GM21723 (cell line): ENCODE measurements around the gene ADAM15.

Source experiments
- ATAC-seq: cut with Tn5 transposase; IDR thresholded peaks from one replicate; pipeline ENCODE4 v1.9.1; 2021; ENCODE audit warnings: mild to moderate bottlenecking, moderate library complexity; ENCODE audit not compliant: unreplicated experiment

The ADAM15 gene

DNA sequence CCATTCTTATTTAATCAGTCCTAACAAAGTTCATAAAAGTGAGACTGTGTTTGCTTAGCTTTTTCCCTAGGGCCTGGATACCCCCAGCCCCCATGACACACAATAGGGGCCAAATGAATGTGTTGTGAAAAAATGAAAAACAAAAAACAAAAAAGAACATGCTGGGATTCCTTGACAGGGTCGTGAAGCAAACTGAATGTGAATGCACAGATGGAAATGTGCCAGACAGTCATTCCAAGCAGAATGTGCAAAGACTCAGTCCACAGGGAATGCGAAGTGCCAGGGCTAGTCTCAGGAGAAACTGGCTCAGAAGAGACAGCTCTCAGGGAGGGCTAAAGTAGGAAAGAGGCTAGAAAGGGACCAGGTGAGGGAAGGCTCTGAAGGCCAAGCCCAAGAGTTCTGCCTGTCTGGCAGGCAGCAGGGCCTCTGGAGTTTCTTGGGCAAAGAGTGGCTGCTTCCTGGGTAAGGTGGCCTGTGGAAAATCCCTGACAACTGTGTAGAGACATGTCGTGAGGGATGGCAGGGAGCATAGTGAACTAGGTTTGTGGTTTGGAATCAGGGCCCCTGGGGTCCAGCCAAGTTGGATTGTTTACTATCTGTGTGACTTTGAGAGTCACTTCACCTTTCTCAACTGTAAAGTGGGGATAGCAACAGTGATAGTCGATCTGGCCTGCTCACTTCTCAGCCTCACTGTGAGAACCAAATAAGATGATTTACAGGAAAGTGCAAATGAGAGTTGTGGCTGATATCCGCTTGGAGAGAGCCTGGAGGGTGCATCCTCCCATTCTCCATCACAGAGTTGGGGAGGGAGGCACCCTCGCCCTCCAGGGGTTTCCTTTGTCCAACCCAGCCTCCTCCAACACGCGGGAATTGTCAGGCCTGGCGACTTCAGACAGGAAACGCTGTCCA, 1.2 kb upstream of the ADAM15 start:
- no peak for ATAC-seq

DNA sequence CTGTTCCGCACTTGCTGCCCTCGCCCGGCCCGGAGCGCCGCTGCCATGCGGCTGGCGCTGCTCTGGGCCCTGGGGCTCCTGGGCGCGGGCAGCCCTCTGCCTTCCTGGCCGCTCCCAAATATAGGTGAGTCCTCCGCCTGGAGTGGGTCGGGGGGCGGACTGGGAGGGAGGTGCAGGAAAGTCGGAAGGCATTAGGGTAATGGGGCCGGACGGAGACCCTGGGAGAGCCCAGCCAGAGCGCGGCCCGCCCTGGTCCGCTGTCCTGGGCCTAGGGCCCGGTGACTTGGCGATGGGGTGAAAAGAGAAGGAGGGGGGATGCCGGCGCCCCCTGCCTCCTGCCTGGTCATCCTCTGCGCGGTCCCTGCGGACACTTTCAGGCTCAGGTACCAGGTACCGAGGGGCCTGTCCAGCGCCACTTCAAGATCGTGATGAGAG, 243 bp downstream of the ADAM15 start:
- no peak for ATAC-seq

DNA sequence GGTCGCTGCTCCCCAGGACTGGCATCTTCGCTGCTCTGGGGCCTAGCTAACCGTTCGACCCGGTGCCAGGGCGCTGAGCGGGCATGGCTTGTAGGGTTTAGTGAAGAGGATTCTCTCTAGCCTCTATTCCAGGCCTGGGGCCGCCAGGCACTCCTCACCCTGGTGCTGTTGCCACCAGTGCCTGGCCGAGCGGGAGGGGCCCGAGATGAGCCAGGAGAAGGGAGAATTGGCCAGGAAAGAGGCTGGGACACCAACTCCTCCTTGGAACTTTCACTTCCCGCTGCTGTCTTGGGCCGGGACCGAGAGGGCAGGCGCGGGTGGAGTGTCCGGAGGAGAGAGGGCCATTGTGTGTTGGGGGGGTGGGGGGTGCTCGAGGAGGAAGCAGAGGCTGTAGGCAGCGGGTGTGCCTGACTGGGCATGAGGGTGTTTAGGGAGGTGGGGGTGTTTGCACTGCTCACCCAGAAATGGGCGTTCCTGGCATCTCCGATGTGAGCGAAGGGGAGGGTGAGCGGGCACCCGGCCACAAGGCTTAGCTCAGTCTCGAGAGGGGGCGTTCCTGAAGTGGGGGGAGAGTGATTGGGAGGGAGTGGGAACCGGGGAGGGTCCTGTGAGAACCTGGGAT, 772 bp downstream of the ADAM15 start:
- no peak for ATAC-seq

DNA sequence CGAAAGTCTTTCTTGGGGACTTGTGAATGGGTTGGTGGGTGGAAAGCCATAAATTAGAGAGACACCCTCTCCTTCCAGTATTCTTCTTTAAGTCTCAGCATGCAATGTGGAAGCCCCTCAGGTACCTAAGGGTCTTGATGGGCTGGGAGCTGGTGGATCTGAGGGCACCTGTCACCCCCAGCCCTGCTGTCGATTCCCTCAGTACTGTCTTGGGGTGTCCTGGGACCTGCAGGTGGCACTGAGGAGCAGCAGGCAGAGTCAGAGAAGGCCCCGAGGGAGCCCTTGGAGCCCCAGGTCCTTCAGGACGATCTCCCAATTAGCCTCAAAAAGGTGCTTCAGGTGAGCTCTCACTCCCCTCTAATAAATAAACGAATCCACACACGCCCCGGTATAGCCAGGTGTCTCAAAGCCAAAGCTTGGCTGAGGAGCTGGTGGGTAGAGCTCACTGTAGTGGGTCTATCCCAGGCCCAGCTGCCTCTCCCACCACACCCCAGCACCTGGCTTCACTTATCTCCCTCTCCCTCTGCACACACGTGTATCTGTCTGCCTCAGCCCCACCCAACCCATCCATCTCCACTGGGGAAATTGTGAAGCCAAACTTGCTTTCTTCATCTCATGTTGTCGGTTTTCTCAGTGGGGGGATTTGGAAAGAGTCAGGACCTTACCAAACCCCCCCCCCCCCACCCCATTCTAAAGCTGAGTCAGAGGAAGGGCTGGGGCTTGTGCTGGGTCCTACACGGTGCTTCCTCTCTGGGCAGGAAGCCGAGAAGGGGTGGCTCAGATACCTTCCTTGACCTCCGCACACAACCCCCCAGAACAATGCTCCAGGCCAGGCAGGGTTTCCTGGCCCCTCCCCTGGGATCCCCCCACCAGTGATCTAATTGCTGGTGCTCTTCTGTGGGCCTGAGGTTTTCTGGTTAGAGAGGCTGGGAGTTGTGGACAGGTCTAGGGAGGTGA, 1.6 kb downstream of the ADAM15 start:
- ATAC-seq: no peak

DNA sequence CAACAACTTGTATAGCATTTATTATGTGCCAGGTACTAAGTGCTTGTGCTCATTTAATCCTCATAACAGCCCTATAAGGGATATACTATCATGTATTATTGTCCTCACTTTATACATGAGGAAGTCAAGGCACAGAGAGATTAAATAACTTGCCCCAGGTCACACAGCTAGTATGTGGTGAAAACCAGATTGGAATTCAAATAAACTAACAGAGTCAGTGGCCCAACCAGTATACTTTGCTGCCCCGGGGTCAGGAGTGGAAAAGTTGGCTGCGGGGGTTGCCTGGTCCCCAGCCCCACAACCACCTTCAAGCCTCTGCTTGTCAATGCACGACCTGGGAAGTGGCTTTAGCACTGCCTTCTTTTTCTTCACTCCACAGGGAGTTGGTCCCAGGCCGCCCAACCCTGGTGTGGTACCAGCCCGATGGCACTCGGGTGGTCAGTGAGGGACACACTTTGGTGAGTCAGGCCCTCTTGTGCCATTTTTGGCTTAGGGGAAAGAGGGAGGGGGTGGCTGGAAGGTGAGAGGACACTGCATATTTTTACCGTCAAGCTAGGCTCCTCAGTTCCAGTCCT, 2.5 kb downstream of the ADAM15 start:
- ATAC-seq: no peak

DNA sequence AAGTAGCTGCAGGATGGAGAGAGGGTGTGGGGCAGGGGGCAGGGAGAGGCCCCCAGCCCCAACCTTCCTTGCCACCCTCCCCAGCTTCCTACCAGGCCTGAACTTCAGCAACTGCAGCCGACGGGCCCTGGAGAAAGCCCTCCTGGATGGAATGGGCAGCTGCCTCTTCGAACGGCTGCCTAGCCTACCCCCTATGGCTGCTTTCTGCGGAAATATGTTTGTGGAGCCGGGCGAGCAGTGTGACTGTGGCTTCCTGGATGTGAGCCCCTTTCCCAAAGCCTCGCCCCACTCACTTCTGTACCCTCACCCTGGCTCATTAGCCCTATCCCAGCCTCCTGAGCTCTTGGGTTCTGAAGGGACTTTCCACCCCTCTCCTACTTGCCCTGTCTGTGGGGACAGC, 6.0 kb downstream of the ADAM15 start:
- no peak for ATAC-seq

DNA sequence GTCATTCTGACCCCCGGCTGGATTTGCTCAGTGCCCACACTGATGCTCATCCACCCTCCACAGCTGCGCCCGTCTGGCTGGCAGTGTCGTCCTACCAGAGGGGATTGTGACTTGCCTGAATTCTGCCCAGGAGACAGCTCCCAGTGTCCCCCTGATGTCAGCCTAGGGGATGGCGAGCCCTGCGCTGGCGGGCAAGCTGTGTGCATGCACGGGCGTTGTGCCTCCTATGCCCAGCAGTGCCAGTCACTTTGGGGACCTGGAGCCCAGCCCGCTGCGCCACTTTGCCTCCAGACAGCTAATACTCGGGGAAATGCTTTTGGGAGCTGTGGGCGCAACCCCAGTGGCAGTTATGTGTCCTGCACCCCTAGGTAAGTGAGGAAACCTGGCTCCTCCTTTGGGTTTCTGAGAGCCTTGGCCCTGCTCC, 6.7 kb downstream of the ADAM15 start:
- no peak for ATAC-seq

DNA sequence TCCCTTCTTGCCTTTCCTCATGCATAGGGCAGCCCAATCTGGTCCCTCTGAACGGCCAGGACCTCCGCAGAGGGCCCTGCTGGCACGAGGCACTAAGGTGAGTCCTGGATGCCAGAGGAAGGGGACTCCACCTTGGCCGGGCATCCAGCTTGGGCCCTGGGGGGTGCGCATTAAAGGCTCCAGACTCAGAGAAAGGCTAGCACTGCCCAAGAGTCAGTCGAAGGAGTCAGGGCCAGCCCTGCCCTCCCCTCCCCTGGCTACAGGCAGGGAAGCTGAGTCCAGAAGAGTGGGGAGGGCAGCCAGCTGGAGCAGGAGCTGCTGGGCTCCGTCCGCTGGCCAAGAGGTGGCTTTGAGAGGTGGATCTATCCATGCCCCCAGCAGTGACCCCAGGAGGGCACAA, 9.6 kb downstream of the ADAM15 start:
- no peak for ATAC-seq

DNA sequence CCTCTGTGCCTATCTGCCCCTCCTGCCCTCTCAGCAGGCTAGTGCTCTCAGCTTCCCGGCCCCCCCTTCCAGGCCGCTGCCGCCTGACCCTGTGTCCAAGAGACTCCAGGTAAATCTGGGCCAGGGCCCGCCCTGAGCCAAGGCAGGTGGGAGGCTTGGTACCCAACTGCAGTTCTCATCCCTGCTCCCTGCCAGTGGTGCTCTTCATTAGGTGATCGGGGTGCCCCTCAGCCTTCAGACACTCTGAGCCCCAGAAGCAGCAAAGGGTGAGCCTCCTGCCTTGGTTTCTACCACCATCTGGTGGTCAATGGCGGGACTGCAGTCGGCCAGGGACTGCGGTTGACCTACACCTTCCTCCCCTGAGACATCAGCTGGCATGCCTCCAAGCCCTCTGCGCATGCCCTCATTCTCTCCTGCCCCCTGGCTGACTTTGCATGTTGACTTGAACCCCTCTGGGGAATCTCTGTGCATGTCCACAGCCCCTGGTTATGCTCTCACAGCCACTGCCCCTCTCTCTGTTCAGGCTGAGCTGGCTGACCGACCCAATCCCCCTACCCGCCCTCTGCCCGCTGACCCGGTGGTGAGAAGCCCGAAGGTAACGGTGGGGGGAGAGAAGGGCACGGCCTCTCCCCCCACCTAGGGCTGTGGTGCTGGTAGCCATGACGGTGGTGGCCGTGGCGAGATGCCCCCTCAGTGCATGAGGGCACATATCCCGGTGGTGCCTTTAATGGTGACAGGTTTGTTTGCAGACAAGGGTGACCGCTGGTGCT, 10.4 kb downstream of the ADAM15 start:
- no peak for ATAC-seq

DNA sequence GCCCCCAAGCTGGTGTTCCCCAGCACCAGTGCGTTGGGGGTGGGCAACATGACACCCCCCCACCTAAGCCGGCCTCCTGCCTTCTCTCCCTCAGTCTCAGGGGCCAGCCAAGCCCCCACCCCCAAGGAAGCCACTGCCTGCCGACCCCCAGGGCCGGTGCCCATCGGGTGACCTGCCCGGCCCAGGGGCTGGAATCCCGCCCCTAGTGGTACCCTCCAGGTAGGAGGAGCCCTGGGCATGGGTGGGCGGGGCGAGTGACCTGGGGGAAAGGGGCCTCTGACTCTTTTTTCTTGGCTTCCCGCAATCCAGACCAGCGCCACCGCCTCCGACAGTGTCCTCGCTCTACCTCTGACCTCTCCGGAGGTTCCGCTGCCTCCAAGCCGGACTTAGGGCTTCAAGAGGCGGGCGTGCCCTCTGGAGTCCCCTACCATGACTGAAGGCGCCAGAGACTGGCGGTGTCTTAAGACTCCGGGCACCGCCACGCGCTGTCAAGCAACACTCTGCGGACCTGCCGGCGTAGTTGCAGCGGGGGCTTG, 11.1 kb downstream of the ADAM15 start:
- ATAC-seq: no peak

DNA sequence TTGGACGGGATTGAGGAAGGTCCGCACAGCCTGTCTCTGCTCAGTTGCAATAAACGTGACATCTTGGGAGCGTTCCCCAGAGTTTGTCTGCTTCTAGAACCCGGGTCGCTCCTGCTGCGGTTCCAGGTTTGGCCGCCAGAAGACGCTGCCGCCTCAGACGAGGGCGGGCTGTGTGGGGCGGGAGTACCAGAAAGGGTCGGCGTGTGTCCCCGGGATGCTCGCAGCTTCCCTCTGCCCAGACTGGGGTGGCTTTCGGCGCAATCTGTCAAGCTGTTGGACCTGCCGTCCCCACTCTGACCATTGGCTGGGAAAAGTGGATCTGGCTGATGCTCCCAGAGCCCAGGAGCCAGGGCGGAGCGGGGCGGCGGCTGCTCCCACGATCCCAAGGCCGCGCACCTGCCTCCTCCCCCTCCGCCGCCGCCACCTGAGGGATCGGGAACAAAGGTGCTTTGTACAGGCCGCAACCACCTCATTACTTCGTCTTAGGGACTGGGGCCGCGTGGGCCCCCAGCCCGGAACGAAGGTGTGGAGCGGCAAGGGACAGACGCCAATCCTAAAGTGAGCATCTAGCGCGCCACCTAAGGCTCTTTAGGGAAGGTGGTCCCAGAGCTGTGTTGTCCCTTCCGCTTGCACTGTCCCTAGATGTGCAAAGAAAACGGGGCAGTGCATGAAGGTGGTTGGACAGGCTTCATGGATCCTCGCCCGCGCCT, 11.7 kb downstream of the ADAM15 start:
- ATAC-seq: no peak

DNA sequence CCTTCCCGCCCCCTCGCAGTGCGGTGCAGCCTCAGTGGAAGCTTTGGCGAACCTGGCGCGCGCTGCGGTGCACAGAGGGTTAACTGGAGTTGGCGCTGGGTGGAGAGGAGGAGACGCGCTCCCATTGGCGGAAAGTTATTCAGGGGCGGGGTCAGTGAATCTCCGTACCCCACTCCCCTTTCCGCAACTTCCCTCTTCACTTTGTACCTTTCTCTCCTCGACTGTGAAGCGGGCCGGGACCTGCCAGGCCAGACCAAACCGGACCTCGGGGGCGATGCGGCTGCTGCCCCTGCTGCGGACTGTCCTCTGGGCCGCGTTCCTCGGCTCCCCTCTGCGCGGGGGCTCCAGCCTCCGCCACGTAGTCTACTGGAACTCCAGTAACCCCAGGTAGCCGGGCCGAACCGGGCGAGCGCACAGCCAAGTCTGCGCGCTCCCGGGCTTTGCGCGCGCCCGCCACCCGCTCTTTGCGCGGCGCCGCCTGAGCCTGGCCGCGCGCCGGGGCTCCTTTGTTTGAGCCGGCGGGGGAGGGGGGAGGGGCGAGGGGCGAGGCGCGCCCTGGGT, 12.5 kb downstream of the ADAM15 start, which contains the start of gene EFNA4:
TSS of gene EFNA4 (plus strand) at position 191 of the 561 bp plus-strand sequence. CDS start at position 275, 84 bp downstream.
- peak; percentile 77 for ATAC-seq

DNA sequence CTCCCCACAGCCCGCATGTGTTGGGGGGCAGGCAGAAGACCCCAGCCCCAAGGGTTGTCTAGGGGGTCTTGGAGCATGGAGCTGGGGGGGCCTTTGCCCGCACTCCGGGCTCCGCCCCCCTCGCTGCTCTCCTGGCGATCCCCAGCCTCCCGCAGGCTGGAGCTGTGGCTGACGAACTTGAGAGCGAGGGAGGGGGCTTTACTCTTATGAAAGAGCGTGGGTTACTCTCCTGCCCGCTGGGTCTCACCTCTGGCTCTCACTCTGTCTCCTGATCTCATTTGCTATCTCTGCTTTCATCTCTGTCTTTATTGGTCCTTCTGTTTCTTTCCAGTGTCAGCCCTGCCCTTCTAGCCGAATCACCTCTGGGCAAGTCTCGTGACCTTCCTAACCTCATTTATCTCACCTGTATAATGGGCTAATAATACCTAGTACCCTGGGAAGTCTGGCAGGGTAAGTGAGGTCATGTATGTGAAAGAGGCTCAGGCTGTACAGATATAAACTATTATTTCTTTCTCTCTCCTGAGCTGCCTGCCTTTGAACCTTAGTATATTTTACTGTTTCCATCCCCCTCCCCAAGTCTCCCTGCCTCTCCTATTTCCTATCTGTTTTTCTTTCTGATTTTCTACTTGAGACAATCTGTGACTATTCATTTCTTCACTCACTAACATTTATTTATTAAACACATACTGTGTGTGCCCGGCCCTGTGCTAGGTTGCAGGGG, 13.2 kb downstream of the ADAM15 start:
- peak; percentile 22 for ATAC-seq

DNA sequence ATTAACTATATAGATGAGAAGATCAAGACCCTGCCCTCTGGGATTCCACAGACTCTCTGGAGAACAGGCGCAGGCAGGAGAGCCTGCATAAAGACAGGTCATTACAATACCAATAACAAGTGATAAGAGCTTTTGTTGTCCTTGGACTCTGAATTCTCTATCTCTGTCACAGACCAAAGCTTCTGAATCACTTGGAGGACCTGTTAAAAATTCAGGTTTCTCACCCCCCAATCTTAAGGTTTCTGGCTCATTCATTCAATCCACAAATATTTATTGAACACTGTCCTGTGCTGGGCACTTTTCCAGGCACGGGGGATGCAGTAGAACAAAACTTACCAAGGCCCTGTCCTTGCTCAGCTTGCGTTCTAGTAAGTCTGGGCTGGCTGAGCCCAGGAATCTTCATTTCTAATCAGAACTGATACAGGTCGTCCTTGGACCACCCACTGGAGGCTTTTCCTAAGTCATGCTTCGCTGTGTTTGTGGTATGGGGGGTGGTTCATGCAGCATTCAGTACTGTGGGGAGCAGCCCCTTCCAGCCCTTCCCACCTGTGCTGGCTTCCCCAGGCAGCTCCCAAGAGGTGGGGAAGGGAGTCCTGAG, 13.8 kb downstream of the ADAM15 start:
- no peak for ATAC-seq

DNA sequence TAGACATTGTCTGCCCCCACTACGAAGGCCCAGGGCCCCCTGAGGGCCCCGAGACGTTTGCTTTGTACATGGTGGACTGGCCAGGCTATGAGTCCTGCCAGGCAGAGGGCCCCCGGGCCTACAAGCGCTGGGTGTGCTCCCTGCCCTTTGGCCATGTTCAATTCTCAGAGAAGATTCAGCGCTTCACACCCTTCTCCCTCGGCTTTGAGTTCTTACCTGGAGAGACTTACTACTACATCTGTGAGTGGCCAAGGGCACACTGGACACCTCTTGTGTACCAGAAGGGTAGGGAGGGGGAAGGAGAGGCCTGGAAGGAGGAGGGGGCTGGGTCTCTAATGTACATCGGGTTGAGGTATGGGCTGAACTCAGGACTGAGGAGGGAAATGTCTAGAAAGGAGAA, 15.7 kb downstream of the ADAM15 start:
- ATAC-seq: no peak

DNA sequence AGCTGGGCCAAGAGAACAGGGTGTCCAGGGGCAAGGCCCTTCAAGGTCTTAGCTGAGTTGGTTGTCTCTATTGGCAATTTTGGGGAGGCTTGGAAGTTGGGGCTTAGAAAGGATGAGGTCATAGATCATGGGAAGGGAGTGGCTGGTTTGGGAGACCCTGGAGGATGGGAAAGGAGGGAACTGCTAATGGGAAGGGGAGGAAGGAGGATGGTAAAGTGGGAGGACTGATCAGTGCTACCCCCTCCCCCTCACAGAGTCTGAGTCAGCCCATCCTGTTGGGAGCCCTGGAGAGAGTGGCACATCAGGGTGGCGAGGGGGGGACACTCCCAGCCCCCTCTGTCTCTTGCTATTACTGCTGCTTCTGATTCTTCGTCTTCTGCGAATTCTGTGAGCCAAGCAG, 17.5 kb downstream of the ADAM15 start:
- no peak for ATAC-seq

DNA sequence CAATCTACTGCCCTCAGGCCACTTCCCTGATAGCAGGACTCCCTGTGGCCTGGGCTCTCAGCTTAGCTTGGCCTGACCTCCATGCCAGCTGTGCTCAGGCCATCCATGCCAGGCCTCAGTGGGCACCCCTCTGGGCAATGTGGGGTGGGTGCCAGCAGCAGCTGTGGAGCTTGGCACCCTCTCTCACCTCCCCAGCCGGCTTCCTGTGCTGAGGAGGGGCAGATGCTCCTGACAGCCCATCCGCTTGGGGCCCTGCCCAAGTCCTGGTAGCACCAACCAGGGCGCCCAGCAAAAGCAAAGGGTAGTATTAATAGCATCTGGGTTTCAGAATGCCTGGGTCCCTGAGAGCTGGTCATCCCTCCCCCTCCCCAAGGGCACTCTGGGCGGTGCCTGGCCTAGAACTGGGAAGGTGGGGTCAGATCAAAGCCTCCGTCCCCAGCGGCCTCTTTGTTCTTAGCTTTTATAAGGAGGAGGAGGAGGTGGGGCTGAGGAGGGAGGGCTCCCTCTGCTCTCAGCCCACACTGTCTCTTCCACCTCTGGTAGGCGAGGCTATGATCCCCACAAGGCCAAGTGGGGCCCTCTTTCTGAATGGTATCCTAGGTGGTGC, 18.5 kb downstream of the ADAM15 start:
- no peak for ATAC-seq
